DOHH2 (cell line): ENCODE data around the gene UCHL5.
"Not testable (repeated sequence)": the region's sequence is repeated elsewhere in the genome, so short reads cannot be mapped to it uniquely, and the experiment has no call there.

ENCODE experiments used
- H3F3A ChIP-seq: fragments of 200-600 bp; sonication (generic), shearing (Covaris generic); 2 replicates; pipeline ENCODE4 v1.6.0; 2016; ENCODE audit warnings: antibody characterized with exemption, mild to moderate bottlenecking; ENCODE audit not compliant: control insufficient read depth, insufficient read depth
- H3K27ac ChIP-seq: fragments of 200-600 bp; sonication (generic); 2 replicates; pipeline ENCODE4 v1.5.1; 2014; ENCODE audit warnings: low read depth, mild to moderate bottlenecking, low read length, moderate library complexity
- H3K27me3 ChIP-seq: fragments of 200-600 bp; sonication (generic); 2 replicates; pipeline ENCODE4 v1.6.1; 2014; ENCODE audit warnings: mild to moderate bottlenecking, low read length, mixed read lengths; ENCODE audit not compliant: control insufficient read depth
- H3K36me3 ChIP-seq: fragments of 200-600 bp; sonication (generic); 2 replicates; pipeline ENCODE4 v1.6.1; 2014; ENCODE audit warnings: mild to moderate bottlenecking, low read length, moderate library complexity, mixed read lengths; ENCODE audit not compliant: control insufficient read depth
- H3K4me1 ChIP-seq: fragments of 200-600 bp; sonication (generic); 2 replicates; pipeline ENCODE4 v1.6.1; 2014; ENCODE audit warnings: mild to moderate bottlenecking, low read length, mixed read lengths; ENCODE audit not compliant: control insufficient read depth
- H3K4me2 ChIP-seq: fragments of 200-600 bp; sonication (generic); 2 replicates; pipeline ENCODE4 v1.6.0; 2014; ENCODE audit warnings: mild to moderate bottlenecking, low read length, moderate library complexity
- H3K4me3 ChIP-seq: fragments of 200-600 bp; sonication (generic); 2 replicates; pipeline ENCODE4 v1.5.1; 2014; ENCODE audit warnings: mild to moderate bottlenecking, low read length, mixed read lengths
- H3K79me2 ChIP-seq: fragments of 200-600 bp; sonication (generic); 2 replicates; pipeline ENCODE4 v1.6.1; 2014; ENCODE audit warnings: mild to moderate bottlenecking, low read length, mixed read lengths; ENCODE audit not compliant: control insufficient read depth
- H3K9me2 ChIP-seq: fragments of 200-600 bp; sonication (generic); replicated peaks from 2 replicates; pipeline ENCODE4 v1.6.1; 2014; ENCODE audit warnings: mild to moderate bottlenecking, low read length, mixed read lengths; ENCODE audit not compliant: control insufficient read depth
- H3K9me3 ChIP-seq: fragments of 200-600 bp; sonication (generic); 2 replicates; pipeline ENCODE4 v1.6.1; 2014; ENCODE audit warnings: antibody characterized with exemption, low read length, mixed read lengths; ENCODE audit not compliant: control insufficient read depth, insufficient read depth
- H4K20me1 ChIP-seq: fragments of 200-600 bp; sonication (generic); 2 replicates; pipeline ENCODE4 v1.6.0; 2014; ENCODE audit warnings: low read depth, mild to moderate bottlenecking, antibody characterized with exemption, low read length, moderate library complexity; ENCODE audit not compliant: control insufficient read depth, insufficient read depth
- CTCF ChIP-seq: fragments of 200-600 bp; sonication (generic); IDR thresholded peaks from one replicate; pipeline ENCODE4 v1.5.1; 2014; ENCODE audit warnings: antibody characterized with exemption, mild to moderate bottlenecking, low read depth, low read length; ENCODE audit not compliant: poor library complexity, severe bottlenecking
- EZH2phosphoT487 ChIP-seq: fragments of 200-600 bp; sonication (generic); IDR thresholded peaks from 2 replicates; pipeline ENCODE4 v1.6.1; 2017; ENCODE audit warnings: borderline replicate concordance, mild to moderate bottlenecking, antibody characterized with exemption, low read length, moderate library complexity, mixed read lengths

The UCHL5 gene

GRCh38 chr1:193058529-193059281 lies 455 bp downstream of the UCHL5 start:
- peaks cover 11% of the 10 kb centered on the region; the same call in 1 of the 2 replicates for H4K20me1 ChIP-seq

GRCh38 chr1:193054169-193054675 lies 4.9 kb downstream of the UCHL5 start:
- no peak overlapping the region for H3K4me2 ChIP-seq
- H3K36me3 ChIP-seq: peaks cover 76% of the 10 kb centered on the region
- H3K4me3 ChIP-seq: no peak overlapping the region
- peaks cover 20% of the 10 kb centered on the region for H3K4me1 ChIP-seq
- peaks cover 10% of the 10 kb centered on the region; the same call in 1 of the 2 replicates for H4K20me1 ChIP-seq
- TF ChIP-seq EZH2phosphoT487 (no peak), CTCF (no peak)
- no peaks in the 10 kb centered on the region for H3K9me2 ChIP-seq
- peaks cover 84% of the 10 kb centered on the region for H3K79me2 ChIP-seq
- no peak overlapping the region for H3K27ac ChIP-seq
- H3K27me3 ChIP-seq: no peaks in the 10 kb centered on the region
- no peaks in the 10 kb centered on the region; the same call in 1 of the 2 replicates for H3F3A ChIP-seq
- H3K9me3 ChIP-seq: no peaks in the 10 kb centered on the region

More at GRCh38 chr1:193058529-193059281, 455 bp downstream of the UCHL5 start:
- Histone ChIP-seq H3K4me3 (peak overlapping the region; percentile 99), H3K4me2 (peak overlapping the region; percentile 90), H3K36me3 (peaks cover 68% of the 10 kb centered on the region), H3K9me3 (peaks cover 5% of the 10 kb centered on the region; the same call in 1 of the 2 replicates), H3K27me3 (no peaks in the 10 kb centered on the region), H3K79me2 (peaks cover 99% of the 10 kb centered on the region), H3F3A (0 out of 2 replicates have a peak, but pooled peaks cover 2% of the 10 kb centered on the region), H3K9me2 (no peaks in the 10 kb centered on the region), H3K27ac (peak overlapping the region; percentile 76), H3K4me1 (peaks cover 39% of the 10 kb centered on the region)
- TF ChIP-seq EZH2phosphoT487: no peak
- TF ChIP-seq CTCF: no peak

GRCh38 chr1:193048913-193049312 lies 10.2 kb downstream of the UCHL5 start:
- H3K9me3 ChIP-seq, H3K27me3 ChIP-seq, H3K9me2 ChIP-seq, H3K27ac ChIP-seq, H3F3A ChIP-seq, H3K4me1 ChIP-seq, H3K4me2 ChIP-seq, H4K20me1 ChIP-seq, H3K4me3 ChIP-seq: not testable (repeated sequence)
- Histone ChIP-seq H3K79me2 (peaks cover 31% of the 10 kb centered on the region), H3K36me3 (peaks cover 75% of the 10 kb centered on the region)
